AML-193 (cell line): Measurements from ENCODE around the gene AGT.
"Not testable (repeated sequence)": the region's sequence is repeated elsewhere in the genome, so short reads cannot be mapped to it uniquely, and the experiment has no call there.

Experiments
- DNase-seq, 2 experiments: peaks; one replicate each; lab custom pipeline; 2025; lab: John Stamatoyannopoulos, UW

Gene AGT

DNA sequence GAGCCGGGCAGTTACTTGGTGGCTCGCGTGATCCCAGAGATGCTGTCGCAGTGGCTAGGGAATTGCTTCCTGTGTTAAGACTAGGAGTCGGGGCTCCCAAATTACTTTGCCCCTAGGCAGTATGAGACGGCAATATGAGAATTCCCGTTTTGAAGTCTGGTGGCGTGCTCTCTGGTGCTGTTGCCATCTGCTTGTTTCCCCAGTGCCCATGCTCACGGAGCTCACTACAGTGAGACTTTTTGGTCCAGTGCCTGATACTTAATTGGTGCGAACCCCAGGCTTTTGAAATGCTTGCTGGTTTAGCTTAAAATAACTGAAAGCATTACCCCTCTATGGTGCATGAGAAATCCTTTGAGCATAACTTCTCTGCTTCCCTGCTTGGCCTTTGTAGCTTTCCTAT is 22.3 kb downstream of the AGT start:
- DNase-seq: no peak

DNA sequence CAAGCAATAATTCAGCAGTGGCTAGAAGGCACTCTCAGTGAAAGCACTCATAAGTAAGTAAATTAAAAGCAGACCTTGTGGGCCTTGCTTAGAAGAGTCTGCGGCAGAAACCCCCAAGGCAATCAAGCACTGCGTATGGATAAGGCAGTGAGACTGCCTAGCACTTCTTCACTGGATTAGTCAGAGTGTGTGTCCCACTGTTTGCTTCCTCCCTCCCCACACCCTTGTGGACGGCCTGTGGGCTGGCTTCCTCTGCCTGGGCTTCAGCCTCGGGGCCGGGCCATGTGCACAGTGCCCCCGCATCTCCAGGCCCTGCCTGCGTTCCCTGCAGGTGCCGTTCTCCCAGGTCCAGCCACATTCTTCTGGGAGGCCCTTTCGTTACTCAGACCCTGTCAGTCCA is 23.8 kb downstream of the AGT start:
- DNase-seq: no peak

DNA sequence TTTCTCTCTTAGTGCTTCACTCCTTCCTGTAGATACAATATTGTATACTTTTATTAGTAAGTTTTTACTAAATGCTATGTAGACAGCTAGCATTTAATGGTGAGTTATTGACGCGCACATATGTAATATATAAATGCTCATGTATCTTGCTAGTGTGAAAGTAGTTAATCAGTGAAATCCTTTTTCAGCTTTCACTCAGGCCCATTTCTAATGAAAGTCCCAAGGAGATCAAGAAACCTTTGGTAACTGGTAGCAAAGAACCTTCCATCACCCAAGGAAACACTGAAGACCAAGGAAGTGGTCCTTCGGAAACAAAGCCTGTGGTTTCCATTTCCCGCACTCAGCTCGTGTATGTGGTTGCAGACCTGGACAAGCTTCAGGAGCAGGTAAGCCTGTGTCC is 27.2 kb downstream of the AGT start:
- no peak for DNase-seq

DNA sequence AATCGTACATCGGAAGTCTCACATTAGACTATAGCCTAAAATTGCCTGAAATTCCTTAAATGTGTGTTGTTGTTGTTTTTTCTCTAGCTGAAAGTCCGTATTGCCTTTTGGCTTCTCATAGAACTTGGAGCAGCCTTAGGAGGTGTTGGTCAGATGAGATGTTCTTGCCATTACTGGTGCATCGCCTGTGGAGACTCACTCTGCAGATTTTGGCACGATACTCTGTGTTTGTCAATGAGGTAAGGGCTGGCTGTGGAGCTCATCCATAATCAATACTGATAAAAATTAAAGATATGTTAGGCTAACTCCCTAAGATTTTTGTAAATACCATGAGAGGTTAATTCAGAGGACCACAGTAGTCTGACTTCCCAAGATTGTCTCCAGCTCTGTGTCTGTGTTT is 28.9 kb downstream of the AGT start:
- no peak for DNase-seq

DNA sequence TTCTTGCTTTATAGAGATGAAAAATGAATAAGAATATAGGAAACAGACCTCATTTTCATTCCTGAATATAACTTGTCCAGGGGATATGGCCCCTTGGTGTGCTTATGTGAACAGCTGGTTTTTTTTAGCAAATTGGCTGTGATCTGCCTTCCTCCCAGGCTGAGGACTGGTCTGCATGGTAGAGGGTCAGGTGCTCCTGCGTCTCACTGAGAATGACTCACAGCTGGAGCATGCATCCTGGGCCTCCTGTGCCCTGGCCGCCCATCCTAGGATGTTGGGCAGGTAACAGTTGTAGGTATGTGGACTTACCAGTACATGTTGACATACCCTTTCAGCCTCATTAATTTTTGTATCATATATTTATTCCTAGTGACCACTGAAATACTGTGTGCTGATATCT is 29.8 kb downstream of the AGT start:
- no peak for DNase-seq

DNA sequence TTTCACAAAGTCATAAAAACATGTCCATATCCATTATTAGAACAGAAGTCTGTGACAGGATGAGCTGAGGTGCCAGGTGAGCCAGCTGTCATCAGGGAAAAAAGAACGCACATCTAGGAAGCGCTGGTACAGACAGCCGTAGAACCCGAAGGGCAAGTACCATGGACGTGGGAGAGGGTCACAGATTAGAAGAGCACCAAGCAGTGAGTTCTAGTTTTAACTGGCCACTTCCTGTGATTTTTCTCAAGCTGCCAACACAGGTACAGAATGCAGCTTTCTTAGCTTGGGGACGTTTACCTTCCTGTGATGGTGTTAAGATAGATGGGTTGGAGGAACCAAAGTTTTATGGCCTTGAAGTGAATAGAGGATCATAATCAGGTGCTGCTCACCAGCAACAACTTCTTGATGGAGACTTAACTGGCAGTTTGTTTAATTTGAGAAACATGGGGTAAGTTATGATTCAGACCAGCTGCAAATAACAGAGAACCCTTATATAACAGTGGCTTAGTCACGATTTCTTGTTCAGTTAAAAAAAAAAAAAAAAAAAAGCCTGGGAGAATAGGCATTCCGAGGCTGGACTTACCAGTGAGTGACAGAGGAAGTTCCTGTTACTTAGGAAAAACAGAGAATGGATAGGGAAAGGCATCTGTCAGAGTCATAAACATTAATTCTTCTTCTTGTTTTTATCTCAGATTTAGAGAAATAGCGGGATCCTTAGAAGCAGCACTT is 30.9 kb downstream of the AGT start:
- no peak for DNase-seq

DNA sequence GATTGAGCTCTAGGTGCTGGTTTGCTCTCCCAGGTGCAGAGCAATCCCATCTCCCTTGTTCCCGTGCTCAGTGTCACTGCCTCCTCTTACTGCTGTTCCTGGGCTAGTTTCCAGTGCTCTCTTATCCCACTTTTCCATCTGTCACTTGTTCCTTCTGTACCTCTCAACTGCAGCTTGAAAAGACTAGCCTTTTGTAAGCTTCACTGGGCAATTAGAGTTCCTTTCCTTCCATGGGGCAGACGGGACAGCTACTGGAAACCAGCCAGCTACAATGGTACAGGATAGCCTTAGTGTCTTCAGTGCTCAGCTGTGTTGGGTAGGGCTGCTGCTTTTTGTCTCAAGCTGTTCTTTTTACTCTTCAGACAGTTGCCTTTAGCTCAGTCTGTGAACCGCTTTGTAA is 31.6 kb downstream of the AGT start:
- DNase-seq: no peak

DNA sequence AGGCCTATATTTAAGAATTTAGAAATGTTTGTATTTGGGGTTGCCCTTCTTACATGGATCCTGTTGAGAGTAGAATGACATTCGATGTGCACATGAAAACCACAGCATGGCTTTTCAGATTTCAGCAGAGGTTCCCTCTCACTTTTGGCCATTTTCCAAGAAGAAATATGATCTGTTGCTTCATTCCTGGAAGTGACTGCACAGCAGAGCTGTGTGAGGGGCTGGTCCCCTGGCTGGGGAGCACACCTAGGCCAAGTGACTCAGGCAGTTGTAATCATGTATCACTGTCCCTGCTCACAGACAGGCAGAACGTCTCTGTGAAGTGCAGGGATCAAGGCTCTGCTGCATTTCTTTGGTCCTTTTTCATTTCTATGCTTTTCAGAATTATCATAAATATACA is 32.3 kb downstream of the AGT start:
- DNase-seq: peak in 1 of 2 experiments; percentile 10

DNA sequence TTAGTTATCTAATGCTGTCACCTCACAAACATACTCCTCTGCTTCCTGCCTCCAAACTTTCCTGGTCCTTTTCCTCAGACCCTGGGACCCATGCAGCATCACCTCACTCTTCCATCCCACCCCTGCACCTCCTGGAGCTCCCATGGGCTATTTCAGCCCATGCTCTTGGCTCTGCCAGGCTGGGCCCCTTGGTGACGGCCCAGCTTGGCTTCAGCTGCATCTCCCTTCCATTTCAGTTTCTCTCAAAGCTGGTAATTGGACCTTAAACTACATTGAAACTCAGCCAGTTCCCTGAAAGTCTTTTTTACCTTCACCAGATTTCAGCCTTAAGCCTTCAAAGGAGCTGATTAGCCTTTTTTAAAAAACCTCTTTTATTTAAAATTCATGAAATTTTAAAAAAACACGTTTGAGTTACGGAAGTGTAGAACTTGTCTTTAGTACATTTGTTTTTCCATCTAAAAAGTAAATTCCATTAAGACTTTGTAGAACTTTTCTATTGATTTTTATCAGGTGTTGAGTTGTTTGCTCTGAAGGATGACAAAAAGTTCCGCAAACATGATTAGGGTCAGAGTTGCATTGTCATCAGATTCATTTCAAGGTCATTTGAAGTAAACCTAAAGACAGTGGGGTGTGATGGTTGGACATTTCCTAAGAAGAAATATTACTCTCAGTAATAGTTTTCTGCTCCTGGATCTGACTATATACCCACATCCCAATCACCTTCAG is 33.5 kb downstream of the AGT start:
- DNase-seq: no peak

DNA sequence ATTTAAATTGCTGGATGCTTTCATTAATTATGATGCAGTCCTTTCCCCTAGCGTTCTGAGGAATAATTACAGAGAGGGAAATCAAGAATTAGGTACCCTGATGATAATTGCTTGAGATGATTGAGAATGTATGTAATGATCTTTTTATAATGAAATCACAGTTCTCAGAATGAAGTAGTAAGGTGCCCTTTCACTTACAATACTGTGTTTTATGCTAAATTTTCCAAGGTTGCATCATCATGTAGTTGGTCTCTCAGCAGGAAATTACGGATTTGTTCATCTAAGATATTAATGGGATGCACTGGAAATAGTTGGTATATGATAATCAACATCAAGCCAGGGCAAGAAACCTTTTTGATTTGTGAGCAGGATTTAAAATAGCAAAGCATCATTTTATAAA is 34.1 kb downstream of the AGT start:
- no peak for DNase-seq

DNA sequence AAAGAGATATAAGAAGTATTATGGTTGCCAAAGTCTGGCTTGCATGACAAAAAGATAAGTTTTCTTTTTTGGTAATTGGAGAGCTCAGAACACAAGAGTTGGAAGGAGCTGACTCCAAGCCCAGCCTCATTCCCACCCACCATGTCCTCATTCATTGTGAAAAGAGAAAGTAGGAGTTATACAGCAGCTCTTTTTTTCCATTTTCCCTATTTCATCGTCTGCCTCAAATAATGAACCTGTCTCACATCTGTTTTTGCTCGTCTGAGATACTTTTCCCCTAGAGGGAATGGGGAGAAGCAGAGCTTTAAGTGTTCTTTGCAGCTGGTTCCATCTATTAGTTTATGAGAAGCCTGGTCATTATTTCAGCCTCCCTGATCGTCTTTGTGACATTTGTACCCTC is 34.7 kb downstream of the AGT start:
- DNase-seq: no peak

DNA sequence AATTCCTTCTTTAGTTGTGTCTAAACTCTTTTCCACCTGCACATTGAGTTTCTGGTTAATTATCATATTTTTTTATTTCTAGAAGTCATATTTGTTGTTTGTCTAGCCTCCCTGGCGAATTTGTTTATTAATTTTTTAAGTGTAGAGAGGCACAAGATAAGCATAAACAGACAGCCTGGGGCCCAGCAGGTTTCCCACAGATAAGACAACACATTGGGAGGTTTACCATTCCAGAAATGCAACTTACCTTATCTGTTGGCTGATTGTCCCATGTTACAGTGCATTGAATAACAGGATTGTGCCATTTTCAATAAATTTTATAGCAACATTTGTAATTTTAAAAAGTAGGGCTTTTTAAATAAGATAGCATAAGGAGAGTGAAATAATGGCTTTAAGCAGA is 36.7 kb downstream of the AGT start:
- no peak for DNase-seq

DNA sequence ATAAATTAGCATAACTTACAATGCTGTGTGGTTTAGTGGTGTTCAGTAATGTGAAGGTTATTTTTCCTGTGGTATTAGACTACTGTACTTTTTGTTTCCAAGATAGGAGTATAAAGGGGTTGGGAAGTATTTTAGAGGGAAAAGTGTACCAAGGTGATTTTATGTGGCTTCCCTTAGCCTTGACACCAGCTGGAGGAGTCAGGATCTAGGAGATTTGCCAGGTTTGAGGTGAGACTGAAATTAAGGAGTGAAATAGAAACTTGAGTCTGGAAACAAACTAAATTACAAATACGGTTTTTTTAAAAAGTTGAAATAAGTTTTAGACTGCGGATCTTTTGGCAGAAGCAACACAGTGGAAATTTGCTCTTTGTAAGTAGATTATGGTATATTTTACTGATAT is 39.3 kb downstream of the AGT start:
- no peak for DNase-seq

DNA sequence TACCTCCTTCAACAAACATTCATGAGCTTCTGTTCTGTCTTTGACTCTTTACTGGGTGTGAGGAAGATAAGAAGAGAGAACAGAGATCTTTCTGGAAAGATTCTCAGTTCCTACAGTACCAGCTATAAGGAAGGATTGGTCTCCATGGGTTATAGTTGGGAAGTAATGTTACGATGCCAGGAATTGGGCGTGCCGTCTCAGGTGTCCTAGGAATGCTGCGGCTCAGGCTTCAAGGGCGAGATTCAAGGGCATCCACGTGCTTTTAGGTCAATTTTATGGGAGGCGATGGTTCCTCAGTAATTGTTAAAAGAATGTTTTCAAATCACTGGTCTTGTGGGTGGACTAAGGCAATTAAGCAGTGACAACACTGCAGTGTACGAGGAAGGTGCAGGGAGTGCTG is 44.4 kb downstream of the AGT start:
- no peak for DNase-seq

DNA sequence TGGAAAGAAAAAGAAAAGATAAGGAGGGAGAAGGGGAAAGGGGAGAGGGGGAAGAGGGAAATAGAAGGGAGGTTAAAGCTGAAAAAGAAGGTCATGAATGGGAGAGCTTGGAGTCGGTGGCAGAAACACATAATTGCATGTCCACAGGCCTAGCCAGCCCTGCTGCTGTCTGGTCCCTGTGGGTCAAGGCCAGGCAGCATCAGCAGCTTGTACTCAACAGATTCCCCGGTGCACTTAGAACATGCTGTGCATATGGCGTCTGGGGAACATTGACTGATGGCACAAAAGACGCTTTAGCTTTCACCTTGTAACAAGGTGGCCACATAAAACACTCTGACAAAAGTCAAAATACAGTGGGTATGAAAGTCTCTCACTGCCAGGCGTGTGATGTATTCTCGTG is 45.7 kb downstream of the AGT start:
- no peak for DNase-seq

DNA sequence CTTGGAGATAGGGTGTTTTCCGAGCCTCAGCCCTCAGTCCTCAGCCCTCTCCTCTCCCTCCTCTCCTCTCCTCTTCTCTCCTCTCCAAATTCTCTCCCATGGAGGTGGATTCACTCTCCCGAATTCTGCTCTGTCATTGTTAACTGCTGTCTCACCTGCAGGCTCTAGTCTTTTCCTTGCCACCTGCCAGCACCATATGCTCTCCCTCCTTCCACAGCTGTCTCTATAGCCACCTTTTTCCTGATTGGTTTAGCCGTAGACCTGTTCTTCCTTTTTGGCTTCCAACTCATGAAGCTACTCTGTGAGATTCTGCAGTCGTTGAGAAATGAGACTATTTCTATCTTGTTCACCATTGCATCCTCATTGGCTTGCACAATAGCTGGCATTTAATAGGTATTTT is 51.9 kb downstream of the AGT start:
- peak in 1 of 2 experiments; percentile 13 for DNase-seq

DNA sequence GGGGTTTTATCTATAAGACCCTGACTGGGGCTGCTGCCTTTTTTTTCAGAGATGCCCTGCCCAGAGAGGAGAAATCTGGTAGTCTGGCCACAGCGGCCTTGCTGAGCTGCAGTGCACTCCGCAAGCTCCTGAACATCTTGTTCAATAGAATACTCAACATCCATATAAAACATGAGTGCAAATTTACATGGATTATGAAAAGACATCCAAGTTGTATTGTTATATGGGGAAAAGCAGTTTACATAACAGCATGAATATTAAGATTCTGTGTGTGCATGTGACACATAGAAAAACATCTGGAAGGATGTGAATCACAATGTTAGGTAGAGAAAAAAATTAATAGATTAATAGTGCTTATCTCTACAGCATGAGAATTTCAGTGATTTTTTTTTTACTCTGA is 55.2 kb downstream of the AGT start:
- no peak for DNase-seq

DNA sequence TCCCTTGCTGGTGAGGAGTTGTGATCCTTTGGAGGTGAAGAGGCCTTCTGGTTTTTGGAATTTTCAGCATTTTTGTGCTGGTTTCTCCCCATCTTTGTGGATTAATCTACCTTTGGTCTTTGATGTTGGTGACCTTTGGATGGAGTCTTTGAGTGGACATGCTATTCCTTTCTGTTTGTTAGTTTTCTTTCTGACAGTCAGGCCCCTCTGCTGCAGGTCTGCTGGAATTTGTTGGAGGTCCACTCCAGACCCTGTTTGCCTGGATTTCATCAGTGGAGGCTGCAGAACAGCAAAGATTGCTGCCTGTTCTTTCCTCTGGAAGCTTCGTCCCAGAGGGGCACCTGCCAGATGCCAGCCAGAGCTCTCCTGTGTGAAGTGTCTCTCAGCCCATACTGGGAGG is 55.8 kb downstream of the AGT start:
- not testable (repeated sequence) for DNase-seq

DNA sequence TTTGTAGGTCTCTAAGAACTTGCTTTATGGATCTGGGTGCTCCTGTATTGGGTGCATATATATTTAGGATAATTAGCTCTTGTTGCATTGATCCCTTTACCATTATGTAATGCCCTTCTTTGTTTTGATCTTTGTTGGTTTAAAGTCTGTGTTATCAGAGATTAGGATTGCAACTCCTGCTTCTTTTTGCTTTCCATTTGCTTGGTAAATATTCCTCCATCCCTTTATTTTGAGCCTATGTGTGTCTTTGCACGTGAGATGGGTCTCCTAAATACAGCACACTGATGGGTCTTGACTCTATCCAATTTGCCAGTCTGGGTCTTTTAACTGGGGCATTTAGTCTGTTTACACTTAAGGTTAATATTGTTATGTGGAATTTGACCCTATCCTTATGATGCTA is 57.2 kb downstream of the AGT start:
- DNase-seq: not testable (repeated sequence)
